Liver (tissue), 9 donors: ENCODE measurements around the gene SGK1. TPM values are rescaled to one million over a fixed set of nuclear protein-coding genes. Genes with fewer than 3 reads are reported as not detected.

Source experiments
- DNase-seq: peaks from one replicate; pipeline ENCODE4 v3.0.0-alpha.2; 2017; ENCODE audit warnings: low spot score
- H3K27ac ChIP-seq, 2 donors: one replicate each; pipeline ENCODE4 v1.7.0; 2013; ENCODE audit warnings: inconsistent platforms in 2 of 2, low read length in 2 of 2, control low read depth in 1 of 2, low read depth in 1 of 2, mild to moderate bottlenecking in 1 of 2
- H3K27me3 ChIP-seq, 4 donors: one replicate each; pipeline versions ENCODE4 v1.6.1 to v1.7.0; 2013; ENCODE audit warnings: low read length in 3 of 4, inconsistent platforms in 1 of 4, mild to moderate bottlenecking in 1 of 4, moderate library complexity in 1 of 4; ENCODE audit not compliant: control insufficient read depth in 4 of 4, insufficient read depth in 4 of 4
- H3K36me3 ChIP-seq, 4 donors: one replicate each; pipeline versions ENCODE4 v1.6.1 to v1.7.0; 2013; ENCODE audit warnings: low read length in 3 of 4, mild to moderate bottlenecking in 3 of 4, low read depth in 1 of 4, moderate library complexity in 1 of 4; ENCODE audit not compliant: control insufficient read depth in 4 of 4, insufficient read depth in 3 of 4
- H3K4me1 ChIP-seq, 4 donors: one replicate each; pipeline versions ENCODE4 v1.6.1 to v1.7.0; 2013; ENCODE audit warnings: low read length in 3 of 4, mild to moderate bottlenecking in 3 of 4, moderate library complexity in 1 of 4; ENCODE audit not compliant: control insufficient read depth in 4 of 4, insufficient read depth in 4 of 4
- H3K4me3 ChIP-seq, 3 donors: one replicate each; pipeline versions ENCODE4 v1.6.1 to v1.7.0; 2013; ENCODE audit warnings: low read length in 3 of 3, control low read depth in 1 of 3, low read depth in 1 of 3, mild to moderate bottlenecking in 1 of 3
- H3K9ac ChIP-seq, 2 donors: one replicate each; pipeline ENCODE4 v1.7.0; 2013; ENCODE audit warnings: low read length in 2 of 2, mild to moderate bottlenecking in 2 of 2, moderate library complexity in 2 of 2, control low read depth in 1 of 2, low read depth in 1 of 2
- H3K9me3 ChIP-seq, 4 donors: one replicate each; pipeline versions ENCODE4 v1.6.1 to v1.7.0; 2013; ENCODE audit warnings: low read length in 3 of 4; ENCODE audit not compliant: control insufficient read depth in 4 of 4
- ATF3 ChIP-seq: IDR thresholded peaks from 2 replicates; pipeline ENCODE4 v1.6.1; 2016; ENCODE audit warnings: antibody characterized with exemption
- CTCF ChIP-seq: fragments of 150-350 bp; IDR thresholded peaks from 2 replicates; pipeline ENCODE4 v1.5.1; 2017; ENCODE audit warnings: improper control_type of control experiment, low read depth, low read length; ENCODE audit not compliant: missing input control
- EGR1 ChIP-seq, 2 donors: IDR thresholded peaks; 2 replicates each; pipeline ENCODE4 v1.6.1; 2016 to 2018; ENCODE audit warnings: antibody characterized with exemption in 2 of 2, low read depth in 2 of 2
- FOXA1 ChIP-seq: IDR thresholded peaks from 2 replicates; pipeline ENCODE4 v1.6.1; 2016; ENCODE audit warnings: antibody characterized with exemption
- FOXA2 ChIP-seq: IDR thresholded peaks from 2 replicates; pipeline ENCODE4 v1.6.1; 2016; ENCODE audit warnings: antibody characterized with exemption
- GABPA ChIP-seq, 2 donors: IDR thresholded peaks in 1 of 2; conservative IDR thresholded peaks in 1 of 2; 2 replicates each; pipeline ENCODE4 v1.6.1; 2016; ENCODE audit warnings: antibody characterized with exemption in 2 of 2, mild to moderate bottlenecking in 1 of 2, moderate library complexity in 1 of 2
- HNF4A ChIP-seq, 2 donors: conservative IDR thresholded peaks; 2 replicates each; pipeline ENCODE4 v1.6.1; 2016; ENCODE audit warnings: antibody characterized with exemption in 2 of 2, mild to moderate bottlenecking in 2 of 2
- HNF4G ChIP-seq: IDR thresholded peaks from 2 replicates; pipeline ENCODE4 v1.6.1; 2016; ENCODE audit warnings: antibody characterized with exemption
- JUND ChIP-seq, 2 donors: IDR thresholded peaks; 2 replicates each; pipeline ENCODE4 v1.6.1; 2016; ENCODE audit warnings: antibody characterized with exemption in 2 of 2
- MAX ChIP-seq: IDR thresholded peaks from 2 replicates; pipeline ENCODE4 v1.6.1; 2016; ENCODE audit warnings: antibody characterized with exemption
- NR2F2 ChIP-seq: IDR thresholded peaks from 2 replicates; pipeline ENCODE4 v1.6.1; 2016; ENCODE audit warnings: antibody characterized with exemption
- RAD21 ChIP-seq, 2 donors: IDR thresholded peaks; 2 replicates each; pipeline ENCODE4 v1.6.1; 2016; ENCODE audit warnings: antibody characterized with exemption in 2 of 2, mild to moderate bottlenecking in 2 of 2
- REST ChIP-seq: IDR thresholded peaks from 2 replicates; pipeline ENCODE4 v1.6.1; 2016; ENCODE audit warnings: antibody characterized with exemption, mild to moderate bottlenecking
- RXRA ChIP-seq, 2 donors: IDR thresholded peaks; 2 replicates each; pipeline ENCODE4 v1.6.1; 2017 to 2018; ENCODE audit warnings: antibody characterized with exemption in 2 of 2, mild to moderate bottlenecking in 1 of 2
- SP1 ChIP-seq: IDR thresholded peaks from 2 replicates; pipeline ENCODE4 v1.6.1; 2018; ENCODE audit warnings: antibody characterized with exemption, mild to moderate bottlenecking
- TAF1 ChIP-seq: conservative IDR thresholded peaks from 2 replicates; pipeline ENCODE4 v1.6.1; 2016; ENCODE audit warnings: antibody characterized with exemption, mild to moderate bottlenecking
- YY1 ChIP-seq: IDR thresholded peaks from 2 replicates; pipeline ENCODE4 v1.6.1; 2016; ENCODE audit warnings: antibody characterized with exemption, mild to moderate bottlenecking
- ZBTB33 ChIP-seq: IDR thresholded peaks from 2 replicates; pipeline ENCODE4 v1.6.1; 2016; ENCODE audit warnings: antibody characterized with exemption
- WGBS: extraction: QIAGEN DNeasy Blood & Tissue Kit; methylation state at CpG from one replicate; pipeline ENCODE4 v1.1.7; 2013; 5-methylcytosine and 5-hydroxymethylcytosine counted together
- polyA plus RNA-seq, 2 donors: library from polyadenylated mRNA; stranded (reverse) in 1 of 2; unstranded in 1 of 2; fragments of 200-250 nt in 1 of 2; fragments of >200 nt in 1 of 2; fragmentation: Nextera tagmentation in 1 of 2; extraction: Ambion mirVana in 1 of 2; gene quantifications; one replicate each; pipeline versions ENCODE4 v1.2.1 to v1.2.3, GENCODE V29; 2013 to 2015
- total RNA-seq, 2 donors: library from RNA; depleted of rRNA; stranded (reverse); fragments of >200 nt; gene quantifications; one replicate each; pipeline ENCODE4 v1.2.3, GENCODE V29; 2014
- donor health status: healthy.
- donor health status: healthy.
- donor health status: healthy.
- donor health status: healthy.
- donor health status: healthy.

SGK1 gene
- total and polyA plus RNA-seq, 4 donors: 28.0 to 113 (median 35.4) TPM

DNA sequence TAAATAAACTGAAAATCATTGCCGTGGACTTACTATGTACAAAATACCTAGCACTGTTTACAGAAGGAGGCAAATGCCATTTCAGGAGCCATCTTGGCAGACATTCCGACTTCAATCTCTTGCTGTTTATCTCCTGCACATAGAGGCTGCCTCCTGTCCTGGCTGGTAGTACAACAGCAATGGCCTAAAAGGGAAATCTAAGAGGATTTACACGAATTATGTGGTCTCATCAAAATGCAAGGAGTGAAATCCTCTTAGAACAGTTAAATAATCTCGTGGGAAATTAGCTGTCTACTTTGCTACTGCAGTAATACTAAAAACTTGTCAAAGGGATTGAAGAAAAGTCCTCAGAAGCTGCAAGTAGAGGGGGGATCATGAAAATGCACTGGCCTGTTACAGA lies 183.3 kb downstream of the SGK1 start:
- H3K27me3 ChIP-seq: no peaks in the 10 kb centered on the region
- no peak for DNase-seq
- 69% methylated on average over 4 of the region's 4 CpGs for WGBS
- no peaks in the 10 kb centered on the region for H3K4me1 ChIP-seq
- no peak overlapping the region for H3K9ac ChIP-seq
- H3K4me3 ChIP-seq: no peak overlapping the region
- no peak overlapping the region for H3K27ac ChIP-seq
- H3K9me3 ChIP-seq: no peaks in the 10 kb centered on the region
- TF ChIP-seq NR2F2 (no peak), TAF1 (no peak), ZBTB33 (no peak), JUND (IDR thresholded peaks at IDR 0.05) (no peak), ATF3 (no peak), SP1 (no peak)
- H3K36me3 ChIP-seq: no peaks in the 10 kb centered on the region

DNA sequence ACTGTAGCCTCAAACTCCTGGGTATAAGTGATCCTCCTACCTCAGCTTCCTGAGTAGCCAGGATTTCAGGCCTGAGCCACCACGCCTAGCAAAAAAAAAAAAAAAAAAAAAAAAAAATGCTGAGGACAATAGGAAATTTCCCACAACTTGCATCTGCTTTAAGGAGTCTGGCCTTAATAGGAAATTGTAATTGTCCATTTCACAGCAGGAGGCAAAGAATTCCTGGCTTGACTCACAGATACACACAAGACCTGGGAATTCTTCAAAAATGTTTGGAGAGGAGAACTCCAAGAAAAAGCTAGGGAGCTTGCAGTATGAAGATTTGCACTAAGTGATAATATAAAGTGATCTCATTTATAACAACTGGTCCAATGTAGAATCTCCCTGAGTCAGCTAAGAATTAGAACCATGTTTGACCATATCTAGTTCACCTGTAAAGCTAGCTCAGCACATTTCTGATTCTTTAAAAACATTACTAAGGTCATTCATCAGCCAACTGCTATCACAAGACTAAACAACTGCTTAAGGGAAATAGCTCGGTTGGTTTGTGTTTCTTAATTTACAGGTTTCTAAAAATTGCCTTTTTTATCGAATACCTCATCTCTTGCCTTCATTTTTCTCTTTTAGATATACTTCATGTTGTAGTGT lies 185.3 kb downstream of the SGK1 start:
- TF ChIP-seq CTCF (no peak), HNF4A (conservative IDR thresholded peaks at IDR 0.05) (no peak), FOXA1 (no peak), RAD21 (IDR thresholded peaks at IDR 0.05) (no peak), ZBTB33 (no peak), MAX (no peak), FOXA2 (no peak), ATF3 (no peak), JUND (IDR thresholded peaks at IDR 0.05) (no peak), YY1 (no peak), SP1 (no peak), GABPA (IDR thresholded peaks at IDR 0.05 in 1 of 2, conservative IDR thresholded peaks at IDR 0.05 in 1 of 2) (no peak), NR2F2 (no peak), RXRA (IDR thresholded peaks at IDR 0.05) (no peak), HNF4G (no peak), EGR1 (IDR thresholded peaks at IDR 0.05; ENCODE audit: low read depth in 2 of 2) (no peak), REST (no peak), TAF1 (no peak)
- 91% methylated on average over 3 of the region's 3 CpGs for WGBS
- Histone ChIP-seq H3K9me3 (no peaks in the 10 kb centered on the region), H3K27ac (no peak overlapping the region), H3K27me3 (no peaks in the 10 kb centered on the region), H3K36me3 (no peaks in the 10 kb centered on the region), H3K4me1 (no peaks in the 10 kb centered on the region), H3K9ac (no peak overlapping the region), H3K4me3 (no peak overlapping the region)
- DNase-seq: no peak
